Measurements from ENCODE around the gene H19.

DNA sequence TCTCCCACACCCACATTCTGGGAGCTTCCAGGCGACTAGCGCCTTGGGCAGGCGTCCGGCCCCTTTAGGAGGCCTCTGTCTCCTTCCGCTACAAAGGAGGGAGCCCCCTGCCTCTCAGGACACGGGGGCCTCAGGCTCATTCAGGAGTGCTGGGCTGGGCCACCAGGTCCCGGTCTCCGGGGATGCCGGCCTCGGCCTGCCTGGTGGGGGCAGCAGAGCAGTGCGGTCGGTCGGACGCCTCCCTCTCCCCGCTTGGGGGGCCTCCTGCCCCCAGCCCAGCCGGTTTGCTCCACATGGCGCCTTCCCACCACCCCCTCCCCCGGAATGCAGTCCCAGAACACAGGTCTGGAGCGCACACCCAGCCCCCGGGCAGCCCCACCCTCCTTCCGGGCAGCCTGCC lies 28.6 kb downstream of the H19 start:
- no peak for TF ChIP-seq JUND (IDR thresholded peaks at IDR 0.05)
- TF ChIP-seq, protein P1, sequence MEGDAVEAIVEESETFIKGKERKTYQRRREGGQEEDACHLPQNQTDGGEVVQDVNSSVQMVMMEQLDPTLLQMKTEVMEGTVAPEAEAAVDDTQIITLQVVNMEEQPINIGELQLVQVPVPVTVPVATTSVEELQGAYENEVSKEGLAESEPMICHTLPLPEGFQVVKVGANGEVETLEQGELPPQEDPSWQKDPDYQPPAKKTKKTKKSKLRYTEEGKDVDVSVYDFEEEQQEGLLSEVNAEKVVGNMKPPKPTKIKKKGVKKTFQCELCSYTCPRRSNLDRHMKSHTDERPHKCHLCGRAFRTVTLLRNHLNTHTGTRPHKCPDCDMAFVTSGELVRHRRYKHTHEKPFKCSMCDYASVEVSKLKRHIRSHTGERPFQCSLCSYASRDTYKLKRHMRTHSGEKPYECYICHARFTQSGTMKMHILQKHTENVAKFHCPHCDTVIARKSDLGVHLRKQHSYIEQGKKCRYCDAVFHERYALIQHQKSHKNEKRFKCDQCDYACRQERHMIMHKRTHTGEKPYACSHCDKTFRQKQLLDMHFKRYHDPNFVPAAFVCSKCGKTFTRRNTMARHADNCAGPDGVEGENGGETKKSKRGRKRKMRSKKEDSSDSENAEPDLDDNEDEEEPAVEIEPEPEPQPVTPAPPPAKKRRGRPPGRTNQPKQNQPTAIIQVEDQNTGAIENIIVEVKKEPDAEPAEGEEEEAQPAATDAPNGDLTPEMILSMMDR (IDR thresholded peaks at IDR 0.05; ENCODE audit: low read depth, low read length, missing input control), result no peak
- no peak for TF ChIP-seq ATF3 (IDR thresholded peaks at IDR 0.05)
- no peak for TF ChIP-seq GABPA (IDR thresholded peaks at IDR 0.05 in 1 of 2, conservative IDR thresholded peaks at IDR 0.05 in 1 of 2)
- no peak for TF ChIP-seq RAD21 (IDR thresholded peaks at IDR 0.05)
- no peak for TF ChIP-seq TAF1 (conservative IDR thresholded peaks at IDR 0.05)
- TF ChIP-seq, protein P2, sequence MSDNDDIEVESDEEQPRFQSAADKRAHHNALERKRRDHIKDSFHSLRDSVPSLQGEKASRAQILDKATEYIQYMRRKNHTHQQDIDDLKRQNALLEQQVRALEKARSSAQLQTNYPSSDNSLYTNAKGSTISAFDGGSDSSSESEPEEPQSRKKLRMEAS (IDR thresholded peaks at IDR 0.05), result no peak
- no peak for TF ChIP-seq YY1 (IDR thresholded peaks at IDR 0.05)
- TF ChIP-seq, protein P3, sequence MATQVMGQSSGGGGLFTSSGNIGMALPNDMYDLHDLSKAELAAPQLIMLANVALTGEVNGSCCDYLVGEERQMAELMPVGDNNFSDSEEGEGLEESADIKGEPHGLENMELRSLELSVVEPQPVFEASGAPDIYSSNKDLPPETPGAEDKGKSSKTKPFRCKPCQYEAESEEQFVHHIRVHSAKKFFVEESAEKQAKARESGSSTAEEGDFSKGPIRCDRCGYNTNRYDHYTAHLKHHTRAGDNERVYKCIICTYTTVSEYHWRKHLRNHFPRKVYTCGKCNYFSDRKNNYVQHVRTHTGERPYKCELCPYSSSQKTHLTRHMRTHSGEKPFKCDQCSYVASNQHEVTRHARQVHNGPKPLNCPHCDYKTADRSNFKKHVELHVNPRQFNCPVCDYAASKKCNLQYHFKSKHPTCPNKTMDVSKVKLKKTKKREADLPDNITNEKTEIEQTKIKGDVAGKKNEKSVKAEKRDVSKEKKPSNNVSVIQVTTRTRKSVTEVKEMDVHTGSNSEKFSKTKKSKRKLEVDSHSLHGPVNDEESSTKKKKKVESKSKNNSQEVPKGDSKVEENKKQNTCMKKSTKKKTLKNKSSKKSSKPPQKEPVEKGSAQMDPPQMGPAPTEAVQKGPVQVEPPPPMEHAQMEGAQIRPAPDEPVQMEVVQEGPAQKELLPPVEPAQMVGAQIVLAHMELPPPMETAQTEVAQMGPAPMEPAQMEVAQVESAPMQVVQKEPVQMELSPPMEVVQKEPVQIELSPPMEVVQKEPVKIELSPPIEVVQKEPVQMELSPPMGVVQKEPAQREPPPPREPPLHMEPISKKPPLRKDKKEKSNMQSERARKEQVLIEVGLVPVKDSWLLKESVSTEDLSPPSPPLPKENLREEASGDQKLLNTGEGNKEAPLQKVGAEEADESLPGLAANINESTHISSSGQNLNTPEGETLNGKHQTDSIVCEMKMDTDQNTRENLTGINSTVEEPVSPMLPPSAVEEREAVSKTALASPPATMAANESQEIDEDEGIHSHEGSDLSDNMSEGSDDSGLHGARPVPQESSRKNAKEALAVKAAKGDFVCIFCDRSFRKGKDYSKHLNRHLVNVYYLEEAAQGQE (IDR thresholded peaks at IDR 0.05), result no peak
- no peak for TF ChIP-seq NR2F2 (IDR thresholded peaks at IDR 0.05)
